ENCODE measurements around the gene FZD2.

The FZD2 gene

DNA sequence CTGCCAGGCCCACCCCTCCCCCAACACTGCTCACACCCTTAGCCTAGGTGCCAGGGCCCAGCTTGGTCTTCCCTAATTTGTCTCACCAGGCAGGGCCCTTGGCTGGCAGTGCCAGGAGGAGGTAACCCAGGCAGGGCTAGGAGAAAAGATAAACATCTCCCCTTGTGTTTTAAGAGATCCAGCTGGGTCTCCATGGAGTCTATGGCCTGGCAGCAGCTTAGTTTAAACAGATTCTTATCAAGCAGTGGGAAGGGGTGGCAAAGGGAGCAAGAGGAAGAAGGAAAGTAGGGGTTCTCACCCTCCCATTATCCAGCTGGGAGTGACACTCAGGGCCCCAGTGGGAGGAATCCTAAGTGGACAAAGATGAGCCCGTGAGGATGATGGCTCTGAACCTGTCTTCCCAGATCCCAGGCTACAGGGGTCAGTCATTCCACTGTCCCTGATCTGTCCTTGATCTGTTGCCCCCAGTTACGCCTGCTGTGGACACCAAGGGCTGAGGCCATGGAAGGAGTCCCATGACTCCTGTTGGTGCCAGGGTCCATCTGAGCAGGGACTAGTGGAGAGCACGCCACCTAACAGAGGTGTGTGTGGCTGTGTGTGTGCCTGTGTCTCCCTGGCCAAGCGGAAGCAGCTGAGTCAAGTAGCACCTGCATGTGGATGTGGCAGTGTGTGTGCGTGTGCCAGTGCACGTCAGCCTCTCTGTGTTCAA lies 51.6 kb downstream of the FZD2 start:
- DNase-seq = no peak

DNA sequence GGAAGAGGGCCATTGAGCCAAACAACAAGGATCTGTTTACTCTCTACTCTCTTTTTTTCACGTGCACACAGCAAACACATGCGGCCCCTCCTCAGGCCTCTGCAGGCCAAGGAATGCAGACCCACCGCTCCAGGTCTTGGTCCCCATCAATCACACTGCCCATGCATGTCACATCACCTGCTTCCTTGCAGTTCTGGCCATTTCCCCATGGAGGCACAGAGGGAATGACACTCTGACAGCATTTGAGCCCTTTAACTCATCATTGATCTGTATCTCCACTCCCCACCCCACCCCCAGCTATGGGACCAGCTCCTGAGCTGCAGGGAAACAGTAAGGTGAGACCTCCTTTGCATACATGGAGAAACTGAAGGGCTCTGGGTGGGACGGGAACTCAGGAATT lies 53.0 kb downstream of the FZD2 start:
- DNase-seq = no peak

All from T1000 (cell line).